Glomerular visceral epithelial cell (primary cell): ENCODE data around the gene MS4A8.
"Not testable (repeated sequence)": the region's sequence is repeated elsewhere in the genome, so short reads cannot be mapped to it uniquely, and the experiment has no call there.

Experiments used
- DNase-seq: peaks from one replicate; pipeline ENCODE4 v3.0.0-alpha.2; 2016; ENCODE audit errors: extremely low spot score

MS4A8 gene

DNA sequence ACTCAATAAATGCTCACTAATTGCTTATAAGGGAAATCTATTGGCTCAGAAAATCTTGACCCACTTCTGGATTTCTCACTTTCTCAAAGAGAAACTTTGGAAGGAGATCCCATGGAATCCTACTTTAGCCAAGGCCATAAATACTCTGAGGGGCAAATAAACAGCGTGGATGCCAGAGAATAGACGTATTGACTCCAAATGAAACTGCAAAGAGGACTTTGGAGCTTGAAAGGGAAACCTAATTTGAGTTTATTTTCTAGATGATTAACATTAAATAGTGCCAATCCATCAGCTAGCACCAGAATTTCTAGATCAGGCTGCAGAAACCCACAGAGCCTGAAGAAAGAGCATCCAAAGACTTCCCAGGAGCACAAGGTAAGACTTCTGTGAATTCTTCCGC is 25.0 kb downstream of the MS4A8 start, which contains the start of gene MS4A18:
Gene MS4A18 (plus strand): TSS at position 301 of the 400 bp plus-strand sequence.
- no peak for DNase-seq

DNA sequence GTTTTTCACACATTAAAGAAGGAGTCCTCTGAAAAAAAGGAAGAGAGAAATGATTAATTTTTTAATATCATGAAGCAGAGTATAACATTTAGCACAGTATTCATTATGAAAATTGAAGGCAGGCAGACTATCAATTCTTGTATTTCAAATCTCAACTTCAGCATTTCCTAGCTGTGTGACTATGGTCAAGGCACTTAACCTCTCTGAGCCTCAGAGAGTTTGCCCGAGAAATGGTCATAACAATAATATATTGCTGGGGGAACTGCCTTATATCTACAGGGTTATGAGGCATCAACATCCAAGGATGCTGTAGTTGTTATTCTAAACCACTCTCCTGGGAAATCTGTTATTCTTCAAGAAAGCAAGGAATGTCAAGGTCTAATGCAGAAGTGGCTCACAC is 26.2 kb downstream of the MS4A8 start:
- no peak for DNase-seq

DNA sequence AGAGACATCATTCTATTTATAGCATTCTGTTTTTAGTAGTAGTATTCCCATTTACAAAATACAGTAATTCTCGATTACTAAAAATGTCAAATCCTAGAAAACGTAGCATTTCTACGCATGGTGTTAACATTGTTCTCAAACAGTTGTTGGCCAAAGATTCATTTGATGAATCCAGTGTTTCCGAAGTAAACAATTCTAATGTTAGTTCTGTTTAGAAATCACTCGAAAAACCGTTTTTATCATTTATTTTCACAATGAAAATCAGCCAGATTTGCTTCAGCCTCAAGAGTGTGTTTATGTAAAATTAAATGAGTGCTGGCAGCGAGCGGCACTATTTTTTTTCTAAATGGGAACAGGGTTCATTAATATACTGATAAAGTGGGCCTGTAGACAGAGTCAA is 32.2 kb downstream of the MS4A8 start:
- DNase-seq, result no peak

- DNase-seq, result no peak
These were observed 34.9 kb downstream of the MS4A8 start for GRCh38 chr11:60734279-60734678.

DNA sequence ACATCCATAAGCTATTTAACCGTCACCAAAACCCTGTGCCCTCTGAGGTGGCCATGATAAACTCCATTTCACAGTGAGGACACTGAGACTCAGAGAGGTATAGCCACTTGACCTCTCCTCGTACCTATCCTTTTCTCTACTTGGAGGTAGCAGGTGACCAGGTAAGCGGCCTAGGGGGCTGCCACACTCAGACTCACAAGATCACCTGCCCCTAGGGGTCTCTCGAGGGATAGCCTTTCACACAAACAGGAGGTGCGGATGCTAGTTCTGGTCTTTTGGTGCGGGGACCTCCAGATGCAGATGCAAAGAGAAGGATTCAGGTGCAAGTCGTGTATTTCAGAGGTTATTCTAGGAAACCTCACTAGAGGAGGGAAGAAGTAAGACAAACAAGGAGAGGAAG is 39.7 kb downstream of the MS4A8 start:
- no peak for DNase-seq

- DNase-seq, result no peak
These were observed 41.2 kb downstream of the MS4A8 start for GRCh38 chr11:60740573-60740972.

GRCh38 chr11:60741421-60741820 is 42.0 kb downstream of the MS4A8 start:
- no peak for DNase-seq

GRCh38 chr11:60743058-60743457 is 43.6 kb downstream of the MS4A8 start:
- no peak for DNase-seq

DNA sequence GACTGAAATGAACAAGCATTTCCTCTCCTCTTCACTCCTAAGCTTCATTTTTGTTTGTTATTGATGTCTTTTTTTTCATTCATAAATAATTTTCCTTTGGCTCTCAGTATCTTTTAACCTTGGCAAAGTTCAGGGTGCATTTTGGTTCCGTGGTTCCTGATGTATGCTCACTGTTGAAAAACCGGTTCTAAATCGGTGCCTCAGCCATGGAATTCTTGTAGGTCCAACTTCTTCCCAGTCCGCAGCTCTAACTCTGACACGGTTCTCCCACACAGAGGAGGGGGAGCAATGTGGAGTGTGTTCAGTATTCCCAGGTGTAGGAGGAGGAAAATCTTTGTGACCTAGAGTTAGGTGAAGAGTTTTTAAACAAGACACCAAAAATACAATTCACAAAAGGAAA is 44.7 kb downstream of the MS4A8 start:
- DNase-seq, result no peak

DNA sequence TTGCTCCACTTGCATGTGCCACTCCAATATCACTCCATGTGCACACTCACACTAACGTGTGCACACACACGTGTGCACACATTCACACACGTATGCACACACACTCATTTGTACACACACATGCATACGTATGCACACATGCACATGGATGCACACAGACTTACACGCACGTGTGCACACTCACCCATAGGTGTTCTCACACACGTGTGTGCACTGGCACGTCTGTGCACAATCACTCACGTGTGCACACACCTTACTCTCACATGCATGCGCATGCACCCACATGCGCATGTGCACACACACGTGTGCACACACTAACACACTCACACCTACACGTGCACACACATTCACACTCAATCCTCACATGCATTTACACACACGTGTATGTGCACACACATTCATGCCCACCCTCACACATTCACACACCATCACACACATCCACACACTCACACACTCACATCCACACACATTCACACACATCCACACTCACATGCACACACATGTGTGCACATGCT is 48.0 kb downstream of the MS4A8 start:
- DNase-seq, result no peak

- DNase-seq, result no peak
These were observed 48.8 kb downstream of the MS4A8 start for GRCh38 chr11:60748225-60748624.

DNA sequence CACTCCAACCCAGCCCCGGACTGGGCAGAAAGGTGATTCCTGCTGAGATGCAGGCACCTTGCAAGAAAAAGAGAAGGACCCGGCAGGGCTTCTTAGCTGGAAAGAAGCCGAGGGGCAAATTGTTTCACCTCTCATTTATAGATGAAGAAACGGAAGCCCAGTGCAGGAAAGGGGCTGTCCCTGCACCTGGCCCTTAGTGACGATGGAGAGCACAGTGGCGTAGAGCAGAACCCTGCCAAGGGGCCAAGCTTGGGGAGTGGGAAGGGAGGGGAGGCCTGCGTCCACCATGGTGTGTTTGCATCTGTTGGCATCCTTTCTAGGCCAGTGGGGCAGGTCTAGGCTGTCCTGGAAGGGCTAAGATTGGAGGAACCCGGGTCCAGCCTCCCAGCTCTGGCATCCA is 49.4 kb downstream of the MS4A8 start:
- no peak for DNase-seq

DNA sequence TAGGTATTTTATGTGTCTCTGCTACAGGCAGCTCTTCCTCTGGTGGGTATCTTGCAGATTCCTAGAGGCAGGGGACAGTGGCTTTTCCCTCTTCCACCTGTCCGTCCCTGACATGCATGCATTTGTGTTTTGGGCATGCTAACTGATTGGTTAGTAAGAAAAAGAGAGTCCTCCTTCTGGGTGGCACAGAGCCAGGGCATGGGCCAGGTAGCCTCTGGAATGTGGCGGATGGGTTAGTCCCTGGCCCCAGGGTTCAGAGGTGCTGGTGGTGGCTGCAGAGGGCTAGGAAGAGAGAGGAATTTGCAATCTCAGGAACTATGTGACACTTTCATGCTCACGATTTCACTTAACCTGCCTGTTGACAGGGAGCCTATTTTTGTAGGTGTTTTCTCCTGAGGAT is 51.5 kb downstream of the MS4A8 start:
- no peak for DNase-seq

- DNase-seq, result no peak
These were observed 53.9 kb downstream of the MS4A8 start for GRCh38 chr11:60753309-60753708.

GRCh38 chr11:60754887-60755286 is 55.5 kb downstream of the MS4A8 start:
- no peak for DNase-seq

GRCh38 chr11:60756307-60757032 is 57.1 kb downstream of the MS4A8 start, which contains the start of gene MS4A15:
TSS of gene MS4A15 (plus strand) at chr11:60756867. CDS start at chr11:60763734, 6,867 bp downstream.
- peak; percentile 13 for DNase-seq

GRCh38 chr11:60757231-60757800 is 57.9 kb downstream of the MS4A8 start:
- no peak for DNase-seq

DNA sequence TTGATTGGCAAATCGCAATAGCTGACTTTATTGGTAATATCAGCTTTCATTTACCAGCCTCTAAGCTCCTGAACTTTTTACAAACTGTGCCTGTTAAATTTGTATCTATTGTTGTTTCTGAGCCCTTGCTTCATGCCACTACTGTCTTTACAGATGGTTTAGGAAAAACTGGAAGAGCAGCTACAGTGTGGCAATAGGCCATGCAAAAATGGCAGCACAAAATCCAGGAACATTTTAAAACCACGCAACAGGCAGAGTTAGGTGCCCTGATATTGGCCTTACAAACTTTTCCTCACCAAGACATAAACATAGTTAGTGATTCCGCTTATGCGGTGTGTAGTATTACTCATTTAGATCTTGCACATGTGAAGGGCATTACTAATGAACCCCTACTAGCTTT is 59.3 kb downstream of the MS4A8 start:
- DNase-seq, result not testable (repeated sequence)

DNA sequence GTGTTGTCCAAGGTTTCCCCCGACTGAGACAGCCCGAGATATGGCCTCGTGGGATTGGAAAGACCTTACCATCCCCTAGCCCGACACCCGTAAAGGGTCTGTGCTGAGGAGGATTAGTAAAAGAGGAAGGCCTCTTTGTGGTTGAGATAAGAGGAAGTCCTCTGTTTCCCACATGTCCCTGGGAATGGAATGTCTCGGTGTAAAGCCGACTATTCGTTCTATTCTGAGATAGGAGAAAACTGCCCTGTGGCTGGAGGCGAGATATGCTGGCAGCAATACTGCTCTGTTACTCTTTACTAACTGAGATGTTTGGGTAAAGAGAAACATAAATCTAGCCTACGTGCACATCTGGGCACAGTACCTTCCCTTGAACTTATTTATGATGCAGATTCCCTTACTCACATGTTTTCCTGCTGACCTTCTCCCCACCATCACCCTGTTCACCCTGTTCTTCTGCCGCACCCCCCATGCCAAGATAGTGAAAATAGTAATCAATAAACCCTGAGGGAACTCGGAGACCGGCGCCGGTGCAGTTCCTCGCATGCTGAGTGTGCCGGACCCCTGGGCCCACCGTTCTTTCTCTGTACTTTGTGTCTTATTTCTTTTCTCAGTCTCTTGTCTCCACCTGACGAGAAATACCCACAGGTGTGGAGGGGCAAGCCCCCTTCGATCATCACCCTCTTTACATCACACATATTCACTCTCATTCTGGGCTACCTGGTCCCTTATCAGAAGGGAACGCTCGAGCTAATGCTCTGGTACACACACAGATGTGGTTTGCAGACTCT is 60.2 kb downstream of the MS4A8 start:
- DNase-seq, result not testable (repeated sequence)

GRCh38 chr11:60761436-60762190 is 62.2 kb downstream of the MS4A8 start:
- DNase-seq, result no peak

GRCh38 chr11:60762851-60763691 is 63.7 kb downstream of the MS4A8 start:
- DNase-seq, result no peak
